ENCODE results near the gene AKNA.

DNA sequence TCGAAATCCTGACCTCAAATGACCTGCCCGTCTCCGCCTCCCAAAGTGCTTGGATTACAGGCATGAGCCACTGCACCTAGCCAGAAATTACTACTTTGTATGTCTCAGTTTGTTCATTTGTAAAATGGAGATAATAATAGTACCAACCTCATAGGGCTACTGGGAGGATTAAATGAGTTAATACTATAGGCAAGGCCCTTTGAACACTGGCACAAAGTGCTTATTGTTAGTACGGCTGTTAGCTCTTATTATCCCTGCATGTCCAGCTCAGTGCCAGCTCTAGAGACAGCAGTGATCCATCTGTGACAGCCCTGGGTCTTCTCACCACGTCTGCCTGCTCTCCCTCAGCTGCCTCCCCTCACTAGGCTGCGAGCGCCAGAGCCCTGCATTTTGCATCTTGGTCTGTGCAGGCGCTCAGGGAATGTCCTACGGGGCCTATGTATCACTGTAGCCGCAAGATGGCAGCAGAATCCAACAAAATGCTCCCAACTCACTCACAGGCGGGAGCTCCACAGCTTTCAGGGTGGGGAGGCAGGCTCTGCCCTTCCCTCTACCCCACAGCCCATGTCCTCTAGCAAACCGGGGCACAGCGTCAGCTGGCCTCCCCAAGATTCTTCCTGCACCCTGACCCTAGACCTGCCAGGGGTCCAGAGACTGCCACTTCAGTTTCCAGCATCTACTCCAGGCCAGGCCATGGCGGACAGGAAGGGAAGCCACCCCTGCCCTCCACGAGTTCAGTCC, 17.7 kb upstream of the AKNA start:
- TF ChIP-seq CTCF (IDR thresholded peaks at IDR 0.05): peak; percentile 70 to 85 (median 74)
- TF ChIP-seq POLR2A (IDR thresholded peaks at IDR 0.05; ENCODE audit: low read depth): no peak
- TF ChIP-seq POLR2AphosphoS5 (IDR thresholded peaks at IDR 0.05): peak in 1 of 2 donors; percentile 35
